Kidney epithelial cell (primary cell): ENCODE results near the gene RUNX1. TPM values are rescaled to one million over a fixed set of nuclear protein-coding genes. Genes with fewer than 3 reads are reported as not detected.
"Not testable (repeated sequence)": the region's sequence is repeated elsewhere in the genome, so short reads cannot be mapped to it uniquely, and the experiment has no call there.

Experiments
- DNase-seq: peaks from one replicate; pipeline ENCODE4 v3.0.0-alpha.2; 2010; ENCODE audit warnings: low read depth
- H3K27me3 ChIP-seq: 2 replicates; pipeline ENCODE4 v1.6.0; 2011; ENCODE audit warnings: low read length; ENCODE audit not compliant: control insufficient read depth, insufficient read depth
- H3K36me3 ChIP-seq: 2 replicates; pipeline ENCODE4 v1.5.1; 2011; ENCODE audit warnings: low read length; ENCODE audit not compliant: control insufficient read depth, insufficient read depth
- H3K4me3 ChIP-seq: 2 replicates; pipeline ENCODE4 v1.5.1; 2011; ENCODE audit warnings: low read depth, mild to moderate bottlenecking, control low read depth, low read length
- total RNA-seq: library from RNA; depleted of rRNA; stranded (reverse); fragments of >200 nt; gene quantifications from 2 replicates; pipeline ENCODE4 v1.2.3, GENCODE V29; 2015
- TF ChIP-seq, protein P1 (sequence below): IDR thresholded peaks from 2 replicates; pipeline ENCODE4 v1.5.1; 2011; ENCODE audit warnings: mild to moderate bottlenecking, moderate library complexity, low read length, control low read depth, inconsistent platforms; ENCODE audit not compliant: insufficient read depth, poor library complexity, severe bottlenecking

RUNX1 gene
- total RNA-seq, 1 donor from 2014 or later = 43.0 TPM

DNA sequence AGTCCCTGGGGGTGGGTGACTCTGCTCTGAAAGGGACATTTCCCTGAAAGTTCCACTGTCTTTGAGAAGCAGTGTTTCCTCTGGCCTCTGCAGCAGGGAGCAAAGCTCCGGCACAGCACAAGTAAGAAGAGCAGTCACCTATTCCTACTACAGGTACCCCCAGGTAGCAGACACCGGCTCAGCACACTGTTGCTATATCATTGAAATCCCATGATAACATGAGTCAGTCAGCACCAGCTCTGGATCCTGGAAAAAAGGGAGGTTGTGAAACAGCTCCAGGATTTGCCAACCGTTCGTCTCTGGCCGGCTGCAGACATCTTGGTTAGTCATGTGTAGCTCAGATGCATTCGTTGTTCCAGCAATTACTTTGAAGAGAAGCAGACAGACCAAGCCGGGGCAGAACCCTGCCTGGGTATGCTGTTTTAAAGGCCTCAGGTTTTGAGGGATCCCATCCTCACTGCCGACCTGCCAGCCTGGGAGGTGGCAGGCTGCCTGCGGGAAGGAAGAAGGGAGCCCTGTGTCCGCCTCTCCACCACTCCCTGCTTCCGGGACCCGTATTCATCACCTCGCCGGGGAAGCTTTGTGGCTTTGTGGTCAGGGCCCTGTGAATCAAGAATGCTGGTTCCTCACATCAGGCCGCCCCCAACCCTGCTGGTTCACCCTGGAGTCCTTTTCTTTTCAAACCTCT, 241.1 kb downstream of the RUNX1 start:
- no peaks in the 10 kb centered on the region for H3K27me3 ChIP-seq
- H3K4me3 ChIP-seq = no peak overlapping the region
- no peaks in the 10 kb centered on the region for H3K36me3 ChIP-seq
- TF ChIP-seq, protein P1, sequence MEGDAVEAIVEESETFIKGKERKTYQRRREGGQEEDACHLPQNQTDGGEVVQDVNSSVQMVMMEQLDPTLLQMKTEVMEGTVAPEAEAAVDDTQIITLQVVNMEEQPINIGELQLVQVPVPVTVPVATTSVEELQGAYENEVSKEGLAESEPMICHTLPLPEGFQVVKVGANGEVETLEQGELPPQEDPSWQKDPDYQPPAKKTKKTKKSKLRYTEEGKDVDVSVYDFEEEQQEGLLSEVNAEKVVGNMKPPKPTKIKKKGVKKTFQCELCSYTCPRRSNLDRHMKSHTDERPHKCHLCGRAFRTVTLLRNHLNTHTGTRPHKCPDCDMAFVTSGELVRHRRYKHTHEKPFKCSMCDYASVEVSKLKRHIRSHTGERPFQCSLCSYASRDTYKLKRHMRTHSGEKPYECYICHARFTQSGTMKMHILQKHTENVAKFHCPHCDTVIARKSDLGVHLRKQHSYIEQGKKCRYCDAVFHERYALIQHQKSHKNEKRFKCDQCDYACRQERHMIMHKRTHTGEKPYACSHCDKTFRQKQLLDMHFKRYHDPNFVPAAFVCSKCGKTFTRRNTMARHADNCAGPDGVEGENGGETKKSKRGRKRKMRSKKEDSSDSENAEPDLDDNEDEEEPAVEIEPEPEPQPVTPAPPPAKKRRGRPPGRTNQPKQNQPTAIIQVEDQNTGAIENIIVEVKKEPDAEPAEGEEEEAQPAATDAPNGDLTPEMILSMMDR = no peak
- peak; percentile 82 for DNase-seq

DNA sequence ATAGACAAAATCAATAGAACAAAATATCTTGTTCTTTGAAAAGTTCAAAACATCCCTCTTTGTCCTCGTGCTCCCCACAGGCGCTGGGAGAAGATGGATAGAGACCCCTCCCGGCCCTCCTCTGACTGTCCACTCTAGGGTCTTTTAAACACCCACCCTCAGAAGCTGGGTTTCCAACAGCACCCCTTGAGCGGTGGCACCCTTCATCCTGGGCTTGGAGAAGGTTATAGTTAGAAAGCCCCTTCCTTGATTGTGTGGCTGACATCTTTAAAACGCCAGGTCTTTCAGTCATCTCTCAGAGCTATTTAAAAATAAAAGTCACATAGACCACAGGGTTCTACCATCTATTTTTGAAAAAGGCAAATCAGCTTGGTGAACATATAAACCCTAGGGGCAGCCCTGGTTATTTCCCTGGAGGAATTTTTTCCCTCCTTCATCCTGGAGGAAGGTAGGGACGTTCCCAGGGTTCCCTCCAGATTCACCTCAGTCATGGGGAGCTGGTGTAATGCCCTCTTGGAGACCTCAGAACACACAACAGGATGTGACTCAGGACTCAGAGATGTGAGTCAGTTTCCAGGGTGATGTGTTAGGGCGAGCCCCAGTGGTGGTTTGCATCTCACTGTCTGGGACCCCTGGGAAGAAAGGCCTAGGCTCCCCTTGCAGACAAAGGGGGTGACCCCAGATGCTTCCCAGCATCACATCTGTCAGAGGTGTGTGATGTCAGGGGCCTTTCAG, 241.8 kb downstream of the RUNX1 start:
- no peaks in the 10 kb centered on the region for H3K36me3 ChIP-seq
- no peak overlapping the region for H3K4me3 ChIP-seq
- H3K27me3 ChIP-seq = no peaks in the 10 kb centered on the region
- DNase-seq = peak; percentile 97
- TF ChIP-seq, protein P1 = no peak

DNA sequence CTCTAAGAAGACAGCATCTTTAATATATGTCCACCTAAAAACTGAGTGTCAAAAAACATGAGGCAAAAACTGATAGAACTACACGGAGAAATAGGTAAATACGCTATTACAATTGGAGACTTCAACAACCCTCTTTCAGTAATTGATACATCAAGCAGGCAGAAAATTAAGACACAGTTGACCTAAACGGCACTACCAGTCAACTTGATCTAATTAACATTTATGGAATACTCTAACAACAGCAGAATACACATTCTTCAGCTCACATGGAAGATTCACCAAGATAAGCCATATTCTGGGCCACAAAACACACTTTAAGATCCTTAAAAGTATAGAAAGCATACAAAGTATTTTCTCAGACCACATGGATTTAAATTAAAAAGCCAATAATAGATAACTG, 242.7 kb downstream of the RUNX1 start:
- no peak overlapping the region for H3K4me3 ChIP-seq
- H3K36me3 ChIP-seq = no peaks in the 10 kb centered on the region
- no peaks in the 10 kb centered on the region for H3K27me3 ChIP-seq

DNA sequence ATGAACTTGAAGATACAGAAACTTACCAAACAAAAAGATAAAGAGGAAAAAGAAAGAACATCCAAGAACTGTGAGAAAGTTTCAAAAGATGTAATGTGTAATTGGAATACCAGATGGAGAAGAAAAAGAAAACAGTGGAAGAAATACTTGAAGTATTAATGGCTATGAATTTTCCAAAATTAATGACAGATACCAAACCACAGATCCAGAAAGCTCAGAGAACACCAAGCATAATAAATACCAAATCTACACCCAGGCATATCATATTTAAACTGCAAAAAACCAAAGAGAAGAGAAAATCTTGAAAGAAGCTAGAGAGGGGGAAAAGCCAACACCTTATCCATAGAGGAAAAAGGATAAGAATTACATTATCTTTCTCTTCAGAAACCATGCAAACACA, 243.9 kb downstream of the RUNX1 start:
- Histone ChIP-seq H3K4me3 (no peak overlapping the region), H3K27me3 (no peaks in the 10 kb centered on the region), H3K36me3 (no peaks in the 10 kb centered on the region)
- TF ChIP-seq, protein P1 = no peak
- no peak for DNase-seq

More for the DNA sequence above, 242.7 kb downstream of the RUNX1 start:
- TF ChIP-seq, protein P1 = no peak
- DNase-seq = no peak

DNA sequence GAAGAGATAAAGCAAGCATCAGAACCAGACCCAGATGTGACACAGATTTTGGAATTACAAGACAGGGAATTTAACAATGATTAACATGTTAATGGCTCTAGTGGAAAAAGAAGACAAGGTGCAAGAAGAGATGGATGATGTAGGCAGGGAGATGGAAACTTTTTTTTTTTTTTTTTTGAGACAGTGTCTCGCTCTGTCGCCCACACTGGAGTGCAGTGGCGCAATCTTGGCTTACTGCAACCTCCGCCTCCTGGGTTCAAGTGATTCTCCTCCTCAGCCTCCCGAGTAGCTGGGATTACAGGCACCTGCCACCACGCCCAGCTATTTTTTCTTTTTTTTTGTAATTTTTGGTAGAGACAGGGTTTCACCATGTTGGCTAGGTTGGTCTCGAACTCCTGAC, 244.5 kb downstream of the RUNX1 start:
- H3K4me3 ChIP-seq, H3K27me3 ChIP-seq, DNase-seq, H3K36me3 ChIP-seq: not testable (repeated sequence)

DNA sequence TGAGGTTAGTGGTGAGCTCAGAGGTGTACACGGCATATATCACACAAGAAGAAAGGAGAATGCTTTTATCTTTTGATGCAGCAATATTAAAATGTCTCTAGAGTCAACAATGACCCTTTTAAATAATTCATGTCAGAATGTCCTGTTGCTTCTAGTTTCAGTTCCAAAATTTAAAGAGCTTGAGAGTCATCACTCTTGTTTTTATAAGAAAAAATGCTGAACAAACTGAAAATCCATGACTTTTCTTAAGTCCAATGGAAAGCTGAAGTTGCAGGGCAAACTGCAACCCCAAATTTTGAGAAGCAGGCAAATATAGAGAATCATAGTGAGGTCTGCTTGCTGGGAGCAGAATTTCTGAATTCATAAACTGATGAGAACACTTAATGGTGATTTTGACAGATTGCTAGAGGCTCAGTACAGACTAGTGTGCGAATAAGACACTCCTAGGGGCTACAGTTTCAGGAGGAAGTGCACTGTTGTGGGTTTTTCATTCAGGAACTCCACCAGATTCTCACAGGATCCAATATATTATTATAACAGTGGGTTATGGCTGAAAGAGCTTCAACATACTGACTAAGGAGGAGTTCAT, 245.2 kb downstream of the RUNX1 start:
- DNase-seq = no peak
- Histone ChIP-seq H3K36me3 (no peaks in the 10 kb centered on the region), H3K4me3 (no peak overlapping the region), H3K27me3 (no peaks in the 10 kb centered on the region)
- TF ChIP-seq, protein P1 = no peak
